Lower leg skin (tissue), 3 donors: ENCODE measurements around the gene S100A14.

Experiments used
- POLR2A ChIP-seq, 2 donors: fragments of 450-650 bp; IDR thresholded peaks; one replicate each; pipeline ENCODE4 v1.6.1; 2016 to 2017; ENCODE audit warnings: antibody characterized with exemption in 2 of 2, mild to moderate bottlenecking in 1 of 2, moderate library complexity in 1 of 2
- TF ChIP-seq, protein P1 (sequence below), 3 donors: fragments of 450-650 bp; IDR thresholded peaks; one replicate each; pipeline ENCODE4 v1.5.1; 2016; ENCODE audit warnings: antibody characterized with exemption in 3 of 3, mild to moderate bottlenecking in 3 of 3, moderate library complexity in 2 of 3

DNA sequence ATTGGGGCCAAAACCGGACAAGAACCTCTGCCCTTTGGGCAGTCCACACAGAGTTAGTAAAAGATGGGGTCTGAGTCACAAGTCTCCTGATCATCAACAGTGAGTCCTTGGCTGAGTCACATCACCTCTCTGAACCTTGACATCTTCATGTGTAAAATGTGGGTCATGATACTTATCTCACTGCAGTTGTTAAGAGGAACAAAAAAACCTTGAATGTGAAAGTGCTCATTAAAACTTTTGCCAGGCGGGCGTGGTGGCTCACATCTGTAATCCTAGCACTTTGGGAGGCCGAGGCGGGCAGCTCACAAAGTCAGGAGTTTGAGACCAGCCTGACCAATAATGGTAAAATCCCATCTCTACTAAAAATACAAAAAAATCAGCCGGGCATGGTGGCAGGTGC is 18.9 kb downstream of the S100A14 start:
- TF ChIP-seq, protein P1, sequence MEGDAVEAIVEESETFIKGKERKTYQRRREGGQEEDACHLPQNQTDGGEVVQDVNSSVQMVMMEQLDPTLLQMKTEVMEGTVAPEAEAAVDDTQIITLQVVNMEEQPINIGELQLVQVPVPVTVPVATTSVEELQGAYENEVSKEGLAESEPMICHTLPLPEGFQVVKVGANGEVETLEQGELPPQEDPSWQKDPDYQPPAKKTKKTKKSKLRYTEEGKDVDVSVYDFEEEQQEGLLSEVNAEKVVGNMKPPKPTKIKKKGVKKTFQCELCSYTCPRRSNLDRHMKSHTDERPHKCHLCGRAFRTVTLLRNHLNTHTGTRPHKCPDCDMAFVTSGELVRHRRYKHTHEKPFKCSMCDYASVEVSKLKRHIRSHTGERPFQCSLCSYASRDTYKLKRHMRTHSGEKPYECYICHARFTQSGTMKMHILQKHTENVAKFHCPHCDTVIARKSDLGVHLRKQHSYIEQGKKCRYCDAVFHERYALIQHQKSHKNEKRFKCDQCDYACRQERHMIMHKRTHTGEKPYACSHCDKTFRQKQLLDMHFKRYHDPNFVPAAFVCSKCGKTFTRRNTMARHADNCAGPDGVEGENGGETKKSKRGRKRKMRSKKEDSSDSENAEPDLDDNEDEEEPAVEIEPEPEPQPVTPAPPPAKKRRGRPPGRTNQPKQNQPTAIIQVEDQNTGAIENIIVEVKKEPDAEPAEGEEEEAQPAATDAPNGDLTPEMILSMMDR (IDR thresholded peaks at IDR 0.05), result no peak
- TF ChIP-seq POLR2A (IDR thresholded peaks at IDR 0.05), result no peak
